ENCODE measurements around the gene NSD2. TPM values are rescaled to one million over a fixed set of nuclear protein-coding genes. Genes with fewer than 3 reads are reported as not detected.

Gene NSD2
- total and polyA plus RNA-seq, 9 of the 15 experiments (the other 6 are each of a cell fraction or from before 2014, with no cell fraction given), result 6.4 to 126 (median 58.8) TPM

GRCh38 chr4:2008921-2009650 is 137.9 kb downstream of the NSD2 start, which contains the start of gene NELFA (continued):
- TF ChIP-seq THRA (IDR thresholded peaks at IDR 0.05) (no peak), HNRNPK (IDR thresholded peaks at IDR 0.05; ENCODE audit: low read depth, low read length, poor library complexity, severe bottlenecking) (peak; percentile 9), VEZF1 (CRISPR knock-in tag; IDR thresholded peaks at IDR 0.05) (peak; percentile 59), RERE (CRISPR knock-in tag; IDR thresholded peaks at IDR 0.05; ENCODE audit: borderline replicate concordance) (peak; percentile 22; the same call in 1 of the 2 replicates), PHF20 (IDR thresholded peaks at IDR 0.05; ENCODE audit: partially characterized antibody) (peak; percentile 90), NKRF (IDR thresholded peaks at IDR 0.05; ENCODE audit: borderline replicate concordance) (no peak), XRCC3 (IDR thresholded peaks at IDR 0.05) (no peak), CREM (IDR thresholded peaks at IDR 0.05; ENCODE audit: low read depth) (peak; percentile 99), ZHX1 (conservative IDR thresholded peaks at IDR 0.05; ENCODE audit: low read length) (no peak; the same call in 1 of the 2 replicates), MEF2A (IDR thresholded peaks at IDR 0.05; ENCODE audit: control insufficient read depth, low read depth, low read length) (no peak), IRF1 (CRISPR knock-in tag; IDR thresholded peaks at IDR 0.05; ENCODE audit: borderline replicate concordance) (peak; percentile 69; the same call in 1 of the 2 replicates)

Measured in K562 (cell line).